ENCODE data around the gene NOL3. TPM values are rescaled to one million over a fixed set of nuclear protein-coding genes. Genes with fewer than 3 reads are reported as not detected.

Gene NOL3
- total and polyA plus RNA-seq, 9 of the 15 experiments (the other 6 are each of a cell fraction or from before 2014, with no cell fraction given), result 0.45 to 14.0 (median 5.4) TPM

DNA sequence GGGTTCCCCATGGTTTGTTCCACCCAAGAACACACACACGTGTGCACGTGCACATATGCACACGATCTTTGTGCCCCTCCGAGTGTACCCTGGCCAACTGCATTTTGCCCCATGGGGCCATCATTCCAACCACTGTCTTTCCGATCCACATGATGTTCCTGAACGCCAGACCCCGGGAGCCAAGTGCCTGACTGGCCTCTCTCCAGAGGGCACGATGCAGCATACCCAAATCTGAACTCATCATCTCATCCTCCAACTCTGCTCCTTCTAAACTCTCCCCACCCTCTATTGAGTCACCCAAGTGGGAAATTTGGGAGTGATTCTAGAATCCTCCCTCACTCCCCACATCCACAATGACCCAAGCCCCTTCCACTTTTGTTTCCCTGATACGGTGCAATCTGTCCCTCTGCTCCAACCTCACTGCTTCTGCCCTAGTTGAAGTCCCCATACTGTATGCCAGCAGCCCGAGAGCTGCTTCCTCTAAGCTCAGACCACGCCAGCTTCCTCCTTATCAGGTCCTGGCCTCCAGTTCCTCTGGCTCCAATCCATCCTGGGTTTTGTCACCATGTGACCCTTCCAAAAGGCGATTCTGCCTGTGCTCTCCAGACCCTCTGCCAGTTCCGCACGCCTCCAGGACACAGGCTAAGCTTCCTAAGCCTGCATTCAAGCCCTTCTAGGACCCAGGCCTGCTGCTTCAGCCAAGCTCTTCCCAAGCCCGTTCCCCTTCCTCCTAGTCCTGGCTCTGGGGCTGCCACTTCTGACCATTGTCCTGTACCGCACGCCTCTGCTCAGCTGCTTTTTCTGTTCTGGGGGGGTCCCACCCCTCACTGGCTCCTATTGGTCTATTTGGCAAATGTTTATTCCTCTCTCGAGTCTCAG, 46.5 kb downstream of the NOL3 start (continued):
- TF ChIP-seq ZNF395 (CRISPR knock-in tag; IDR thresholded peaks at IDR 0.05) (no peak), GATAD2A (IDR thresholded peaks at IDR 0.05) (0 out of 2 replicates have a peak, but pooled peaks have one; percentile 22), POU5F1 (IDR thresholded peaks at IDR 0.05; ENCODE audit: borderline replicate concordance, low read depth, low read length, partially characterized antibody) (no peak), BRCA1 (IDR thresholded peaks at IDR 0.05) (no peak), BRCA1 (CRISPR knock-in tag; IDR thresholded peaks at IDR 0.05) (no peak), ETV5 (CRISPR knock-in tag; IDR thresholded peaks at IDR 0.05; ENCODE audit: low read depth) (no peak), ZNF134 (CRISPR knock-in tag; conservative IDR thresholded peaks at IDR 0.05) (no peak), ZNF444 (CRISPR knock-in tag; IDR thresholded peaks at IDR 0.05) (no peak), SMAD4 (CRISPR knock-in tag; conservative IDR thresholded peaks at IDR 0.05) (0 out of 2 replicates have a peak, but pooled peaks have one; percentile 38), CEBPG (CRISPR knock-in tag; IDR thresholded peaks at IDR 0.05) (no peak), CEBPG (tag; conservative IDR thresholded peaks at IDR 0.05 in 1 of 2, IDR thresholded peaks at IDR 0.05 in 1 of 2) (no peak), SNIP1 (IDR thresholded peaks at IDR 0.05; ENCODE audit: low read depth) (no peak), LEF1 (IDR thresholded peaks at IDR 0.05) (no peak), ARID4B (CRISPR knock-in tag; IDR thresholded peaks at IDR 0.05) (no peak), HDAC3 (IDR thresholded peaks at IDR 0.05; ENCODE audit: borderline replicate concordance, partially characterized antibody) (no peak), FOS (IDR thresholded peaks at IDR 0.05; ENCODE audit: extremely low read depth, insufficient read length) (no peak), RBFOX2 (IDR thresholded peaks at IDR 0.05; ENCODE audit: low read depth, low read length) (peak; percentile 17; the same call in 1 of the 2 replicates)
- TF ChIP-seq, protein P1, sequence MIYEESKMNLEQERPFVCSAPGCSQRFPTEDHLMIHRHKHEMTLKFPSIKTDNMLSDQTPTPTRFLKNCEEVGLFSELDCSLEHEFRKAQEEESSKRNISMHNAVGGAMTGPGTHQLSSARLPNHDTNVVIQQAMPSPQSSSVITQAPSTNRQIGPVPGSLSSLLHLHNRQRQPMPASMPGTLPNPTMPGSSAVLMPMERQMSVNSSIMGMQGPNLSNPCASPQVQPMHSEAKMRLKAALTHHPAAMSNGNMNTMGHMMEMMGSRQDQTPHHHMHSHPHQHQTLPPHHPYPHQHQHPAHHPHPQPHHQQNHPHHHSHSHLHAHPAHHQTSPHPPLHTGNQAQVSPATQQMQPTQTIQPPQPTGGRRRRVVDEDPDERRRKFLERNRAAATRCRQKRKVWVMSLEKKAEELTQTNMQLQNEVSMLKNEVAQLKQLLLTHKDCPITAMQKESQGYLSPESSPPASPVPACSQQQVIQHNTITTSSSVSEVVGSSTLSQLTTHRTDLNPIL (CRISPR knock-in tag; IDR thresholded peaks at IDR 0.05), result no peak
